Lower leg skin (tissue), 4 donors: ENCODE measurements around the gene TRIM44. TPM values are rescaled to one million over a fixed set of nuclear protein-coding genes. Genes with fewer than 3 reads are reported as not detected.

ENCODE experiments used
- DNase-seq, 2 donors: peaks; one replicate each; pipeline ENCODE4 v3.0.0-alpha.2; 2019; ENCODE audit warnings: low spot score in 2 of 2
- H3K4me3 ChIP-seq: fragments of 200-600 bp; sonication (generic); 2 replicates; pipeline ENCODE4 v1.5.1; 2017; ENCODE audit warnings: mild to moderate bottlenecking, low read depth; ENCODE audit not compliant: poor library complexity, severe bottlenecking
- CTCF ChIP-seq, 3 donors: fragments of 450-650 bp; IDR thresholded peaks; one replicate each; pipeline ENCODE4 v1.5.1; 2016; ENCODE audit warnings: antibody characterized with exemption in 3 of 3, mild to moderate bottlenecking in 3 of 3, moderate library complexity in 2 of 3
- POLR2A ChIP-seq, 2 donors: fragments of 450-650 bp; IDR thresholded peaks; one replicate each; pipeline ENCODE4 v1.6.1; 2016 to 2017; ENCODE audit warnings: antibody characterized with exemption in 2 of 2, mild to moderate bottlenecking in 1 of 2, moderate library complexity in 1 of 2
- WGBS, 2 donors: methylation state at CpG; one replicate each; pipeline ENCODE4 v1.1.5; 2018; 5-methylcytosine and 5-hydroxymethylcytosine counted together
- intact Hi-C: fragments of 100-400 bp; cut with DNase I; formaldehyde crosslinking; loops from one replicate; pipeline ENCODE4 v1.15.0; 2023; ENCODE audit warnings: low total_unique reads
- total RNA-seq, 4 donors: library from RNA; depleted of rRNA; stranded (reverse); fragments of >200 nt; gene quantifications; one replicate each; pipeline ENCODE4 v1.1.0, GENCODE V29; 2016

TRIM44 gene
- total RNA-seq, 4 donors from 2014 or later = 9.6 to 29.3 (median 23.8) TPM

GRCh38 chr11:35842958-35843357, 180.4 kb downstream of the TRIM44 start:
- DNase-seq = no peak
- no peak overlapping the region for H3K4me3 ChIP-seq
- TF ChIP-seq CTCF (IDR thresholded peaks at IDR 0.05) = no peak
- TF ChIP-seq POLR2A (IDR thresholded peaks at IDR 0.05) = no peak
- intact Hi-C loops = no loop called here
- WGBS, 2 donors = 0% methylated on average over 1 of the region's 1 CpG

GRCh38 chr11:35844579-35844978, 182.0 kb downstream of the TRIM44 start:
- intact Hi-C loops = no loop called here
- H3K4me3 ChIP-seq = no peak overlapping the region
- 57% methylated on average over 4 of the region's 4 CpGs for WGBS, 2 donors
- TF ChIP-seq CTCF (IDR thresholded peaks at IDR 0.05) (no peak), POLR2A (IDR thresholded peaks at IDR 0.05) (no peak)
- DNase-seq = no peak

- 79 to 85% methylated on average over 2 of the region's 2 CpGs for WGBS, 2 donors
- no peak for DNase-seq
- no peak for TF ChIP-seq POLR2A (IDR thresholded peaks at IDR 0.05)
- no peak for TF ChIP-seq CTCF (IDR thresholded peaks at IDR 0.05)
- no peak overlapping the region for H3K4me3 ChIP-seq
- intact Hi-C loops = no loop called here
These were observed 183.3 kb downstream of the TRIM44 start for GRCh38 chr11:35845860-35846259.

DNA sequence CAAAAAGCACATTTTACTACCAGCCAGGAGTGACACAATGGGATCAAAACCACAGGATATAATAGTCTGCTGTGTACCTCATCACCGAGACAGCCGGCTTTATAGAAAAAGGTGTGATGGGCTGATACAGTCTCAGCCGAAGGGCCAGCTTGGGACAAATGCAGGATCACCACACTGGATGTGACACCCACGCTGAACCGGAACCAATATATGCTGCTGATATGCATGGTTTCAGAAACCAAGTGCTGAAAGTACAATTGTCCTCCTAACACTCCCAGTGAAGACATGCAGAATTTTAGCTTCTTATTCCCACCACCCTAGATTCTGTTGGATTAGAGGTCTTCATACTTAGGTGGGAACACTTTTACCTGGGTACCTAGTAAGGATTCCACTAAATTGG, 184.3 kb downstream of the TRIM44 start:
- no peak for DNase-seq
- no peak overlapping the region for H3K4me3 ChIP-seq
- WGBS, 2 donors = 97 to 100% methylated on average over 5 of the region's 5 CpGs
- intact Hi-C loops = no loop called here
- no peak for TF ChIP-seq POLR2A (IDR thresholded peaks at IDR 0.05)
- TF ChIP-seq CTCF (IDR thresholded peaks at IDR 0.05) = no peak

DNA sequence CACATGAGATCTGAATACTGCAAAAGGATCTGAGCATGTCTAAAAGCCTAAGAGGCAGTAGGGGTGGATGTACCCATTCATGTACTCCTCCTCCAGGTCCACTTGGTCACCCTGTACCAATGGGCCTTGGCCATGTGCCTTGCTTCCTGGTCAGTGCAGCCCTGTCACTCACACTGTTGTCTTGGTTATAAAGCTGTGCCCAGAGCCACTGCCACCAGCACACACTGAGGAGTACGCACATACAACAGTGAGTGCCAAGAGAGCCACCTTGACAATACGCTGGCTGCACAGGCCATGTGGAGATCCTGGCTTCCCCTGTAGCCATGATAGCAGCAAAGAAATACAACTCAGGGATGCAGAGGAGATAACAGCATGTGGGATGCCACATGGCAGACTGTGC, 184.9 kb downstream of the TRIM44 start:
- WGBS, 2 donors = 71 to 100% methylated on average over 2 of the region's 2 CpGs
- H3K4me3 ChIP-seq = no peak overlapping the region
- no peak for TF ChIP-seq CTCF (IDR thresholded peaks at IDR 0.05)
- TF ChIP-seq POLR2A (IDR thresholded peaks at IDR 0.05) = no peak
- no peak for DNase-seq
- intact Hi-C loops = no loop called here

DNA sequence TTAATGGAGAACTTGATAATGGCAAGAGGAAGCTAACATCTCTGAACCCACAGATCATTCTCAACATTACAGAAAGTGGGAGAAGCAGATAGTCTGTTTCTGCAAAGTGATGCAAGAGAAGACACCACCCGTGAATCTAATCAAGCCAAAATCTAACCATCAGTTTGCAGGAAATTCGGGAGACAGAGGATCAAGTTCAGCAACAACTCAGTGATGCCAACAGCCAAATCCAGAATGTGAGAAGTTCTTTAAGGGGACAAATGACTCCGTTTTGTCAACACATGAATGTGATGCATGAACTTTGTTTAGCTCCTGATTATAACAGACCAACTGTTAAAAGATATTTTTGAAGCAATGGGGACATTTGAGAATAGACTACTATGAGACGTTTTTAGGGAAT, 186.0 kb downstream of the TRIM44 start:
- intact Hi-C loops = no loop called here
- no peak for DNase-seq
- no peak overlapping the region for H3K4me3 ChIP-seq
- WGBS, 2 donors = 53 to 60% methylated on average over 4 of the region's 4 CpGs
- TF ChIP-seq POLR2A (IDR thresholded peaks at IDR 0.05) (no peak), CTCF (IDR thresholded peaks at IDR 0.05) (no peak)
